GM19324 (cell line): ENCODE results near the gene CCDC178.

Source experiments
- ATAC-seq: cut with Tn5 transposase; IDR thresholded peaks from one replicate; pipeline ENCODE4 v1.9.1; 2021; ENCODE audit warnings: mild to moderate bottlenecking, moderate library complexity; ENCODE audit not compliant: unreplicated experiment, low FRiP score

CCDC178 gene

DNA sequence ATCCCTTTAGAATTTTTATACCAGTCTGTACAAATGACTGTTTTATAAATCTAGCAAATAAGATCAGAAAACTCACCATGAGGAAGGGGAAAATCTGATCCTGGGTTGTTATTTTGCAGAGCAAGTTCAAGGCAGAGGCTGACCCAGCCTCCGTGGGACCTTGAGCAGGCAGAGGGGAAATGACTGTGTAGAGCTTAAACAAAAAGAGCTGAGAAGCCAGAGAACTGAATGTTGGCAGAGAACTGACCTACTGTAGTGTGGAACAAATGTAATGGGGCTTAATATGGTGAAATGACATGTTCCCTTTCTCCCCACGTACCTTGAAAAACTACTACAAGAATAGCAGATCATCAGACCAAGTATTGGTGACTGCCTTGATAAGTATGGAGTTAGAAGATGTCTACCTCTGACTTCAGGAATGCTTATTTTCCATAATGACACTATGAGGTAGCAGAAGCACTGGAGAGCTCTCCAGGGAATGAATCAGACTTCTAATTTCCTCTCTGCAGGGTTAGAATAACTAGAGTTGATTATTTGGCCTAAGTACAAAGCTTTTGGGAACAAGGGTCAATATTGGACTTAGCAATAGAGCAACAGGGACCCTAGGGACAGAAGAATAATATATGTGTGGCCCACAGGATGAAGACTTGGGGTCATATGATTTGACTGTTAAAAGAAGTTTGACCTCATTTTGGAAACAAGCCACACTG, 304.4 kb downstream of the CCDC178 start:
- ATAC-seq, result no peak

DNA sequence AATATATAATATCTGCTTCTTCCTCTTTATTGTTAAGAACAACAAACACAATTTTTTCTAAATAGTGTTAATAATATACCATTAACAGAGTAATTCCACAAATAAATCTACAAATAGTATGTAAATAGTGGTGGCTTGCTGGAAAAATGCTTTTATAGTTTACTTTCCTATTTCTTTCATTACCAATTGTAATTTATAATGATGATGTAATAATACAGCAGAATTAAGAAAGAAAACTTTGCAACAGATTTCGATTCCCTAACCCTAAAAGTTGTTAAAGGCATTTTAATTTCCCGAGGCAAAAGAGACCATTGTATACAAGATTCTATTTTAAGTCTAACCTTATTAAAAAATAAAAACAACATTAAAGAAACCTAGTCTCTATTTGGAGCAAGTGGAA, 307.9 kb downstream of the CCDC178 start:
- ATAC-seq, result no peak

DNA sequence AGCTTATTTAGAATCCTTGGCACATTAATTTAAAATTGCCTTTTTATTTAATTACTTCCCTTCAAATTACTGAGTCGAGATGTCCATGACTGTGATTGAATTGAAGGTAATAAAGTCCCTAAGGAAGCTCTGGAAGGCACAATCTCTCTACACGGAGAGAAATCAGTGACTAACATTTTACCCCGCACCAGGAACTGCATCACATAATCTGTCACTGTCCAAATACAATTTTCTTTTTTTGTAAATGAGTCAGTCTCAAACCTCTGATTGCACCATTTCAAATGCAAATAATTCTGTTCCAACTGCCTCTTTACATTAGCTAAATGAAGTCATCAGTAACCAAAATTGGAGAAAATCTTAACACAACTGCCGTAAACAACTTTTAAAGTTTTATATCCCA, 311.9 kb downstream of the CCDC178 start:
- ATAC-seq, result no peak

DNA sequence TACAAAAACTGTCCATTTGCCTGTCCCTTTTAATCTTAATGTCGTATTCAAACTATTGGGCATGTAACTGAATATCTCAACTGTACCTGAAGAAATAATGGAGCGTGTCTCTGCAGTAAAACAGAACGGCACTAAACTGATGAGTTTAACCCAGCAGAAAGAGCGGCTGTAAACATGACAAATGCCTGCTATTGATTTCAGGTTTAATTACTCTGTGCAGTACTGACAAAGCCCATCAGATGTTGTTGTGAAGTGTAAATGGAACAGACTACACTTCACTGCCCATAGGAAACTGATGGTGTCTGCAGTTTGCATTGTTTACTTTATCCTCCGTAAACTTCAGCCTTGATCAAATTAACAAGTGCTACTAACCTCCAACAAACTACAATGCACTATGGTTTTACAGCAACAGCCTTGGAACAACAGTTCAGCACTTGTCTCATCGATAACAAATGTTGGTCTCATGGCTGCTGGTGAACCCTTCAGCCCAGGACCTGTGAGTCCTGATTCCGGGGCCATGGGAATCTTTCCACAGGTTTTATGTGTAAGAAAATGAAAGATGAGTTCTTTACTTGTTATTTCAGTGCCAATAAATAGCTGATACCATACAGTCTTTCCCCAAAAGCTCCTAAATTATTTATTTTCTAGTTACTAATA, 316.5 kb downstream of the CCDC178 start:
- no peak for ATAC-seq

DNA sequence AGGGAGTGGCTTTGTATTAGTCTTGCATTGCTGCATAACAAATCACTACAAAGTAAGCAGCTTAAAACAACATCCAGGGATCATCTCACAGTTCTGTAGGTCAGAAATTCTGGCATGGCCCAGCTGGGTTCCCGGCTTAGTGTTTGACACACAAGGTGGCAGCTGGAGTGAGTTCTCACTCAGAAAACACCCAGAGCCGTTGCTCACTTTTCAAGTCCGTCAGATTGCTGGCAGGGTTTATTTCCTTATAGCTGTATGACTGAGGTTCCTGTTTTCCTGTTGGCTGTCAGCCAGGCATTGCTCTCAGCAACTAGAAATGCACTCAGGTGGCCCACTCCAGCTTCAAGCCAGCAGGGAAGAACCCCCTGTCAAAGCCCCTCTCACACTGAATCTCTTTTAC, 324.1 kb downstream of the CCDC178 start:
- no peak for ATAC-seq

GRCh38 chr18:33115917-33116316, 324.6 kb downstream of the CCDC178 start:
- ATAC-seq, result no peak

GRCh38 chr18:33115476-33115875, 325.0 kb downstream of the CCDC178 start:
- no peak for ATAC-seq

DNA sequence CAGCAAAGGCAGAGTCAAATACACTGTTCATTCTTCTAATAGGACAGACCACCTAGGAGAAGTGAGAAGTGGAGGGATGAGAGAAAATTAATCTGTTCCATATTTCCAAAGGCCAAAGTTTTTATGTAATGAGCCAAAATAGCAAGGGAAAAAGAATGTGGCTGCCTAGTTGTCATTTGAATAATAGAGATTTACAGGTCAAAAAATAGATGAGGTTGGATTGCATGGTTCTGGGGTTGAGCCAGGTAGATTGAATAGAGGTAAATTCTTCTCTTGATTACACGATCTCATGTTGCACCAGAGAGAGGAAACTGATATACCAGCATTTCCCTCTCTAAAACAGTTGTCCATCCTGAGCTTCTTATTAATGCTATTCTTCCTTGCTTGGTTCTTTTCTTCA, 325.8 kb downstream of the CCDC178 start:
- no peak for ATAC-seq

GRCh38 chr18:33113416-33113815, 327.1 kb downstream of the CCDC178 start:
- no peak for ATAC-seq

- no peak for ATAC-seq
Observed at GRCh38 chr18:33107511-33107910, 333.0 kb downstream of the CCDC178 start.

GRCh38 chr18:33101316-33101715, 339.2 kb downstream of the CCDC178 start:
- ATAC-seq, result no peak

DNA sequence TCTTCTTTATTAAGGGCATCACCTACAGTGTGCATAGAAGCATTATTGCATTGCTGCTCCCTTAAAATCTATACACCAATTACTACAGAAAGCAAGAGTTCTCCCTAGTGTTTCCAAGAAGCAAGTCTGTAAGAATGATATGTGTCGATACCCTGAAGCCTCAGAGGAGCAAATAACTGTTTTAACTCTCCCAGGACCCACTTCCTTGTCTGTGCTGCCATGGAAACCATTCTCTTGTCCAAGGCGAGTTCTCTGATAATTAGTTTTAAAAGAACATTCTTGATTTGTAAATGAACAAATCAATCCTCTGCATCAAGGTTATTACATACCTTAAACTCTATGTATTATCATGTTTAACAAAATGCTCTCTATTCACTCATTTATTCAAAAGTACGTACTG, 340.9 kb downstream of the CCDC178 start:
- no peak for ATAC-seq

DNA sequence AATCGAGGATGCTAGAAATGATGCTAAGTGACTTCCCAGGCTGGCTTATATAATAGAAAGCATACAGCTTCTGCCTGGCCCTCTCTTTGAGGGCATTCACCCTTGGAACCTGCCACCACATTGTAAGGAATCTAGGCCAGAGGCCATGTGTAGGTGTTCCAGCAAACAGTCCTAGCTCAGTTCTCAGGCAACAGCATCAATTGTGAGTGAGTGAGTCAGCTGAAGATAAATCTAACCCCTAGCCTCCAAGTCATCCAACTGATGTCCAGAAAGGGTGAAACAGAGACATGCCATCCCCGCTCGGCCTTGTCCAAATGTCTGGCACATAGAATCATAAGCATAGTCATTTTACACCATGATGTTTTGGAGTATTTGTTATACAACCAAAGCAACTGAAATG, 343.4 kb downstream of the CCDC178 start:
- no peak for ATAC-seq

GRCh38 chr18:33090461-33090860, 350.1 kb downstream of the CCDC178 start:
- no peak for ATAC-seq

DNA sequence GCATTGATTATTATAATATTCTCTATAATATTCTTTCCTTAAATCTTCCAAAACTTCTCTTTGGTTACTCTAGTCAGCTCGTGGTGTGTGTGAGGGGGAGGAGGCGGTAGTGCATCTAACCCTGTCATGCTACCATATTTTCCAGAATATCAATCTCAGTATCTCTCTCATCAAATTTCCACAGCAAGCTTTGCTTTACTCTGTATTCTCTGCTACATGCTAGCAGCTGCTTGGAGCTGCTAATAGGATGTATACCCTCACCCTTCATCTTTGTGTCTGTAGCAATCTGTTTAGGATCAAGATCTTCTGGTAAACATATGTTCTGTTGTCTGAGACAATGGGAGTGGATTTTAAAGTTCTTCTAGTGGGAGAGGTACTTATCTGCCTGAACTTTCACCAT, 363.9 kb downstream of the CCDC178 start:
- ATAC-seq, result no peak

- no peak for ATAC-seq
Observed at GRCh38 chr18:33074125-33074524, 366.4 kb downstream of the CCDC178 start.

DNA sequence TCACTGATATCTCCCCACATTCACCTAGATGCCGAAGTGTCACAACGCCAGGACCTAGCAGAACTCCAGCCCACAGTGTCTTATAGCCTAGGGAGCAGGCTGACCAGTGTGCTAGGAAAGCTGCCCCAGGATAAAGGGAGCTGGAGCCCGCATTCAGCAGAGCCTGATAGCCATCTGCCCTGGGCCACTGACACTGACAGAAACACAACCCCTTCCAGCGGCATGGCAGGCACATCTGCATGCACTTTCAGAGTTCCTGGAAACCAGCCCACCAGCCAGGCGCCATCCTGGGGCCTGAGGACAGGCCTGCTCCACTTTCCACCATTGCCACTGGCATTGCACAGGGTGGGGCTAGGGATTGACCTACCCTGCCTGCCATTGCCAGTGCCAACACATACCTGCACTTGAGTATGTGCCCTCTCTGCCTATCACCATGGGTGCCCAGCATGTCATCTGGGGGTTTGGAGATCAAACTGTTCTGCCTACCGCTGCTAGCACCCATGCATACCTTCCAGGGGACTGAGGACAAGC, 377.6 kb downstream of the CCDC178 start:
- ATAC-seq, result no peak

DNA sequence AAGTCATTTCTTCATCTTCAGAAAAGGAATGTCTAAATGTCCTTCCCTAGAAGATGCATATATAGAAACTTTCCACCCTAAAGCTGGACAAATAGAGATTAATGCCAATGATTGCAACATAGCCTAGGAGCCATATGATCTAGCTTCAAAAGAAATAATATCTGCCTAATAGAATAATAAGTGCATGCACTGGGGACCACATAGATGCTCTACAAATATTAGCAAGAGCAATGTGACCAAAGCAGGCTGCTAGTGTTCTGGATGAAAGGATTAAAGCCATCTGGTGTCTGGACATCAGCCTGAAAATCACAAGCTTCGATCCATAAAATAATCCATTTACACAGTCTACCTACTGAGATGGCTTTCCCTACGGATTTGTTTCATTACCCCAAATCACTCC, 387.6 kb downstream of the CCDC178 start:
- no peak for ATAC-seq

DNA sequence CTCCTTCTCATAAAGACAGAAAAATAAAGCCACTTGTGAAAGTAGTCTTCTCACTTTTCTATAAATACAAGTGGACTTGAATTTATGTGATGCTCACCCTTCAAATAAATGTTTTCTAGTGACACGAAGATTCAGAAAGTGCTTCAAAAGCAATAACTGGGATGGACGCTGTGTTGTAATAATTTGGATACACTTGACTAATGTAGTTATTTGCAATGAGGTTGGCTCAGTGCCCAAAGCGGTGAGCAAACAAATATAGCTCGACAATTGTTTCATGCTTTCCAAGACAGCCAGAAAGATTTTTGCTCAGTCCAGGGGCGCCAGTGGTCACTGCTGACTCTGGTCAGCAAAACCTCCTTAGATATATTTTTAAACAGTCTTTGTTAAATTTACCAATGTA, 389.1 kb downstream of the CCDC178 start:
- no peak for ATAC-seq

- ATAC-seq, result no peak
Observed at GRCh38 chr18:33040213-33040612, 400.3 kb downstream of the CCDC178 start.

GRCh38 chr18:33034945-33035344, 405.6 kb downstream of the CCDC178 start:
- no peak for ATAC-seq

DNA sequence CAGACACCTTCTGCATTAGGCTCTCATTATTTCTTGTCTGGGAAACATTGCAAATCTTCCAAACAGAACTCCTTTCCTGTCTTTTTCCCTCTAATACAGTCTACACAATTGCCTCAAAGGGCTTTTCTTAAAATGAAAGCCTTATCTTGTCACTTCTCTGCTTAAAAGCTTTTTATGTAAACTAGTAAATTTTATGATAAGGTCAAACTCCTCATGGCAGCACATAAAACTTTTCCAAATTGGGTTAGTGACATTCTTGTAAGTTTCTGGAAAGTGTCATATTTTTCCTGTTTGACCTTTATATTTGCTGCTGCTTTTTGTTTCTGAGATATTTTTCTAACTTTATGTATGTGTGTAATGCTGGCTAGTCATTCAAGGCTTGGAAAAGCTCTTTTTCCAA, 406.3 kb downstream of the CCDC178 start:
- no peak for ATAC-seq
